ENCODE data around the gene SGTA.

Gene SGTA

DNA sequence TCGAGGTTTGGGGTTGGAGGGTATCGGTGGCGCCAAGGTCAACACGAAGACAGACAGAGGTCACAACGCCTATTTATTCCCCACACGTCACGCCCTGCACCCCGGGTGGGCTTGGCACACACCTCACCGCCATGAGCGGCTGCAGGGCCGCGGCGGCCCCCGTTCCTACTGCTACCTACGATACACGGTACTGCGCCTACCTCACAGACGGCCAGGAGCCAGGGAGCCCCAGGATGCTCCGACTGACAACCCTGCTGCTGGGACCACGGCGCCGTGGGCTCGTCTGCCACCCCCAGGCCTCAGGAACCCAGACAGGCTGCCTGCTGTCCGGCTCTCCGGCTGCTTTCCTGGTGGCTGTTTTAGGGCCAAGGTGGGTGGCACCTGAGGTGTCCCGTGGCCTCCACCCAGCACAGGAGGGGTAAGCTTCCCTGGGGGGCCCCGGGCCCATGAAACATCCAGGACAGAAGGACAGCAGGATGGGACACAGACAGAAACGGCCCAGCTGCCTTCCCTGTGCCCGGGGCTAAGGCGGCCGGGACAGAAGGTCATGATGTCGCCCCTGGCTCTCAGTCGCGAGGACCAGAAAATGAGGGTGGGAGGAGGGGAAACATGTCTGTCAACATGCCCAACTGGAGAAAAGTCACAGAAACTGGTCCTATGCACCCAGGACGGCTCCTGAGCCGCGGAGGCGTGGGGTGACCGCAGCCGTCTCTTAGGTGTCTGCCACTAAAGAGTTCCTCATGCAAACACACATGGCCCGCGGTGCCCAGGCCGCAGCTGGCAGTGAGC lies 28.2 kb downstream of the SGTA start:
- DNase-seq (ENCODE audit: low read depth) = no peak

DNA sequence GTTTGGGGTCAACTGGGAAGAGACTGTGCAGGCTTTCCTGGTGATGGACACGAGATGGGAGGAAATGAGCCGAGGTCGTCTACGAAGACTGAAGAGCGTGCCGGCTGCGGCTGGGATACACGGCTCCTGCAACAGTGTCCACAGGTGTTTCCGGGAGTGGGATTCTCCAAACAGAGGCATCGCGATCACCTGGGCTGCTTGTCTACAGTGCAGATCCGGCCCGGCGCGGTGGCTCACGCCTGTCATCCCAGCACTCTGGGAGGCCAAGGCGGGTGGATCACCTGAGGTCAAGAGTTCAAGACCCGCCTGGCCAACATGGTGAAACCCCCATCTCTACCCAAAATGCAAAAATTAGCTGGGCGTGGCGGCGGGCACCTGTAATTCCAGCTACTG lies 31.6 kb downstream of the SGTA start:
- no peak for DNase-seq (ENCODE audit: low read depth)

DNA sequence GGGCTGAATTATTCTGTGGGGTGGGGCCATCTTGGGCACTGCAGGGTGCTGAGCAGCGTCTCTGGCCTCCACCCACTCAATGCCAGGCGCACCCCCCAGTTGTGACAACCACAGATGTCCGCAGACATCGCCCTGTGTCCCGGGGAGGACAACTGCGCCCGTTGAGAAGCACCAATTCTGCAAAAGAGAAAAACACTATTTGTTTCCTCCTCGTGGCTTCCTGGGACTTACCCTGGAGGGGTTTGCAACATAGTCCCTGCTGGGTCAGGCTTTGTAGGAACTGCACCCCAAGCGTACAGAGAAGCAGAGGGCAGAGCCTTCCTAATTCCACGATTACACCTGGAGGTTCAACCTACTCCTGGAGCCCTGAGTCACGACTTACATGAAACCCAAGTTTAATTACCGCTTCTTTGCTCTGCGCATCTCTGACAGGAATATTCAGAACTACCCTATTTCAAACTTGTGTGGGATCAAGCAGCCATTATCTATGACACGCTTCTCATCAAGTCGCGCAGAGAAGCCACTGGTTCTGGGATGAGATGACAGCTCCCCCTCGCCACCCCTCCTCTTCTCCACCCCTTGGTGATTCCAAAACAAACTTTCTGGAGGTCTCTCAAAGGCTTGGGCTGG lies 32.1 kb downstream of the SGTA start:
- DNase-seq (ENCODE audit: low read depth) = no peak

DNA sequence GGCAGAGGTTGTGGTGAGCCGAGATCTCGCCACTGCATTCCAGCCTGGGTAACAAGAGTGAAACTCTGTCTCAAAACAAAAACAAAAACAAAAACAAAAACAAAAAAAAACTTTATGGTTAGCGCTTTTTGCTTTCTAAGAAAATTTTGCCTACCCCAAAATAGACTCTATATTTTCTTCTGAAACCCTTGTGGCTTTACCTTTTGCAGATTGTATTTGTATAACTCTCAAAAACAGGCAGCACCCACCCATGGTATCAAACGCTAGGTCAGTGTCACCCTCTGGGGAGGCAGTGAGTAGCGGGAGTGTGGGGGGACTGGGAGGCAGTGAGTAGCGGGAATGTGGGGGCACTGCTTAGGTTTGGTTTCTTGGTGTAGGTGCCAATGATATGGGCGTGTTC lies 35.7 kb downstream of the SGTA start:
- no peak for DNase-seq (ENCODE audit: low read depth)

DNA sequence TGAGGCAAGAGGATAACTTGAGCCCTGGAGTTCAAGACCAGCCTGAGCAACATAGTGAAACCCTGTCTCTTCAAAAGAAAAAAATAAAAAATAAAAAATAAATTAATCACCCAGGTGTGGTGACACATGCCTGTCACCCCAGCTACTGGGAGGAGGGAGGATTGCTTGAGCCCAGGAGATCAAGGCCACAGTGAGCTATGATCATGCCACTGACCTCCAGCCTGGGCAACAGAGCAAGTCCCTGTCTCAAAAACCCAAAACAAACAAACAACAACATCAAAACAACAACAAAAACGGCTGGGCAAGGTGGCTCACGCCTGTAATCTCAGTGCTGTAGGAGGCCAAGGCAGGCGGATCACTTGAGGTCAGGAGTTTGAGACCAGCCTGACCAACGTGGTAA lies 39.0 kb downstream of the SGTA start:
- DNase-seq (ENCODE audit: low read depth) = no peak

DNA sequence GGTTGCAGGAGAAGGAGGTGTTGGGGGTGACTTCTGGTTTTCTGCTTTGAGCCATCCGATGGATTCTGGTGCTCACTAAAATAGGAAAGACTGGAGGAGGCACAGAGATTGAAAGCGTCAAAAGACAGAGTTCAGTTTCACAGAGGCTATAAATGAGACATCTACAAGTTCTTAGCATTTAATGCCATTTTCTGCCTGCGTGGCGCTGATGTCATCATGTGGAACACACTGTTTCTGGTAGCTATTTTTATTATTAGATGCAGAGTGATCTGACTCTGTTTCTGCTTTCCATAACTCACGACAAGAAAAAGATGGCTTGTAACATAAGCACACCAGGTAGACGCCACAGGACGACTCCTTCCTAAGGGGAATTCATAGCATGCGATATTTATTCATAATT lies 40.0 kb downstream of the SGTA start:
- DNase-seq (ENCODE audit: low read depth) = no peak

DNA sequence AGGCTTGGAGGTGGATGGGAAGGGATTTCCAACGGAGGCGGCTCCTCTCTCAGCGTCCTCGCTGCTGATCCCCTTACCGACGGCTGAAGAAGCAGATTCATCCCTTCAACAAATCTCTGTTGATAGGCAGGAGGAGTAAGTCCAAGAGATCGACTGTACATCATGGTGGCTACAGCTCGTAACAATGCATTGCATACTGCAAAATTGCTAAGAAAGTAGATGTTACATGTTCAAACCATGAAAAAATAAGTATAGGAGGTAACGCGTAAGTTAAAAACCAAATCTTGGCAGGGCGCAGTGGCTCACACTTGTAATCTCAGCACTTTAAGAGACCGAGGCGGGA lies 42.8 kb downstream of the SGTA start:
- DNase-seq (ENCODE audit: low read depth) = no peak

DNA sequence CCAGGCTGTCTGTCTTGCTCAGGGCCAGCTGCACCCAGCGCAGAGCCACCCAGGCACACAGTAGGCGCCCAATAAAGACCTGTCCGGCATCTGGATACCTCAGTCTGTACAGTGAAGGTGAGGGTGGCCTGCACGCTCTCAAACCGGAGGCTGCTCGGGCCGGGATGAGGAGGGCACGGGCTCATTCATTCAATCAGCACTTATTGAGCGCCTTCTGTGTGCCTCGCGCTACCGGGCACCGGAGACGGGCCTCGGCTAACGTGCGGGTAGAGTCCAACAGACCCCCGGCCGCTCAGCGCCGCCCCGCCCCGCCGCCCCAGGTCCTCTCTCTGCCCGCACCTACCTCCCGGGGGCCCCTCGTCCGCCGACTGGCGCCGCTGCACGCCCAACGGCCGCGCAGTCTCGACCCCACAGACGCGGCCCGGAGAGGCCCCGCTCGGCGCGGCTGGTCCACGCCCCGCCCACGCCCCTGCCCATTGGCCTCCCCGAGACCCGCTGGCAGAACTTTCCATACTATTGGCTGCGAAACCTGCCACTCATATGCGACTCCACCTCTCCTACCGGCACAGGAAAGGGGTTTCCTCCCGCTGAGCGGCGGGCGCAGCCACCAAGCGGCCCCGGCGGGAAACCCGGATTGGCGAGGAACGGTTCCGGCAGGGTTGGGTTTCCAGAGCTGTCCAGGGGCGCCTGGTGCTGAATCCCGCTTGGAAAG lies 43.3 kb downstream of the SGTA start, which contains the start of gene SLC39A3:
Gene SLC39A3 (minus strand): TSS at position 416 of the 712 bp plus-strand sequence. CDS start 2,760 bp downstream, outside the sequence.
- peak; percentile 99 for DNase-seq (ENCODE audit: low read depth)

DNA sequence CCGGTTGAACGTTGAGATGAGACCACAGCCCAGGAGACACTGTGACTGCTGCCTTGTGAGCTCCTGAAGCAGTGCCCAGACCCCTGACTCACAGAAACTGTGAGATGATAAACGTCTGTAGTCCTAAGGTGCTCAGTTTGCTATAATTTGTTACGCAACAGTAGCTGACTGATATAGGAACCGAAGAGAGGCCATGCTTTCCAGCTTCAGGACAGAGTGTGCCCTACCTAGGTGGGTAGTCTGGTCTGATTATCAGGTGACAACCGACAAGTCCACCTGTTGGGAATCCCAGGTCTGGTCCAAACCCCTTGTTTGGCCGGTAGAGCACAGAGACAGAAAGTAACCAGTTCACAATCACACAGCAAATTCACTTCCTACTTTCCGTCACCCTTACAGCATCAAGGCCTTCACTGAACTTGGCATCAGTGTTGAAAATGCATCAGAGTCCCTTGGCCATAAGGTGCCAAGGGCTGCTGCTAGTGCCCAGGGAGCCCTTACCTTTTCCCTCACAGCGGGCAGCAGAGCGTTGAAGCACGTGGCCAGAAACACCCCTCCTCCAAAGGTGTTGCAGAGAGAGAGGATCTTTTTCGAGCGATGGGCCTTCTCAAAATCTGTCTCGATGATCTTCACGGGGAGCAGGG lies 46.4 kb downstream of the SGTA start:
- DNase-seq (ENCODE audit: low read depth) = no peak

DNA sequence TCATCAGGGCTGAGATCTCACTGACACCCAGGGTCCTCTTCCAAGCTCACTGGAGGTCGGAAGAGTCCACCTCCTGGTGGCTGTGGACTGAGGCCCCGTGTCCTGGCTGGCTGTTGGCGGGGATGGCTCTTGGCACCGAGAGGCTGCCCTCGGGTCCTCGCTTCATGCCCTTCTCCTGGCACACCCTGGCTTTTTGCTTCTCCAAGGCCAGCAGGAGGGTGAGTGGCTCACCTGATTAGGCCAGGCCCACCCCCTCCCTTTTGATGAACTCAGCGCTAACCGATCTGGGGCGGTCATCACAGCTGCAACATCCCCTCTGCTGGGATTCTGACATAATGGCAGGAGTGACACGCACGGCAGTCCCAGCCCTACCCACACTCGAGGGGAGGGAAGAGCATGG lies 47.7 kb downstream of the SGTA start:
- no peak for DNase-seq (ENCODE audit: low read depth)

DNA sequence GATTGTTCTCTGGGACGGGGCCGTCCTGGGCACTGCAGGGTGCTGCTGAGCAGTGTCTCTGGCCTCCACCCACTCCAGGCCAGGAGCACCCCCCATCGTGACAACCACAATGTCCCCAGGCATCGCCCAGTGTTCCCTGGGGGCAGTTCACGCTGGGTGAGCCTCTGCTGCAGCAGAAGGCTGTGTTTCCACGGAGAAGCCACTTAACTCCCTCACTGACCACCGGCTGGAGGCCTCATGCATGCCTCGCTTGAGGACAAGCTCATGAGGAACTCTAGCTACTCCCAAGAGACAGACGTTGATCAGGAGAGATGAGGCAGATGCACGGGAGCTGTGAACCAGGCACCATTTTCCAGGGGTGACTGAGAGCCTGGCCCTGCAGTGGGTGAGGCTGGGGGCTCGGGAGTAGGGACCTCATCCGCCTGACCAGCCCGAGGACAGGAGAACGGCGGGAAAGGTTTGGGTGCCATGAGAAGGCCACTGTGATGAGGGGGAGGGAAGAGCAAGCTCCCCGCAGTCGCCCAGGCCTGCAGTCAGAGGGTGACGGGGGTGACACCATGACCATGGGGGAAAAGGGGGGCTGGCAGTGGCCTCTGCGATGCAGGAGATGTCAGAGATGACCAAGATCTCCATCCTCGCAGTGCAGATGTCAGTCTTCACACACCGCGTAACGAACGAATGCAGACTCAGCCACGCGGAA lies 48.3 kb downstream of the SGTA start:
- DNase-seq (ENCODE audit: low read depth) = no peak

DNA sequence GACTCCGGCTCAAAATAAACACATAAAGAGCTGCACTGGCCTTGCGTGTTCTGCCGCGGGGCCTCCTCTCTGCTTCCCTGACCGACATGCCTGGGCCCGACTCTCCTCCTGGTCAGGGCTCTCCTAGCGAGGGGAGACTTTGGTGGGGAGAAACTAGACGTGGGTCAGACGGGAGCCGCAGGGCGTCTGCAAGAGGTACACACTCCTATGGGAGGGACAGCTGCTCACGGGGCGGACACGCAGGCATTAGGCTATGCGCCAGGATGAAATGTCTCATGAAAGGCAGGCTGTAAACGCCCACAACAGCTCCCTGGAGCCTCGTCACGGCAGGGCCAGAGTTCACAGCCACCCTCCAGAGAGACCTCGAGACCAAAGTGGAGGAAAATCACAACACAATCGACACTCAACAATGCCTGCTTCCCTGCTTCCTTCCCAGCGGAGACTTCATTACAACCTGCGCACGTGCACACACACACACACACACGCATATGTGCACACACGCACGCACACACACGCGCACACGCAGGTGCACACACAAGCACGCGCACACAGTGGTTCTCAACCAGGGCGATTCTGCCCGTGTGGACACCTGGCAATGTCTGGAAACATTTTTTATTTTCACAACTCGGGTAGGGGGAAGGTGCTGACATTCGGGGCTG lies 49.0 kb downstream of the SGTA start:
- DNase-seq (ENCODE audit: low read depth) = no peak

DNA sequence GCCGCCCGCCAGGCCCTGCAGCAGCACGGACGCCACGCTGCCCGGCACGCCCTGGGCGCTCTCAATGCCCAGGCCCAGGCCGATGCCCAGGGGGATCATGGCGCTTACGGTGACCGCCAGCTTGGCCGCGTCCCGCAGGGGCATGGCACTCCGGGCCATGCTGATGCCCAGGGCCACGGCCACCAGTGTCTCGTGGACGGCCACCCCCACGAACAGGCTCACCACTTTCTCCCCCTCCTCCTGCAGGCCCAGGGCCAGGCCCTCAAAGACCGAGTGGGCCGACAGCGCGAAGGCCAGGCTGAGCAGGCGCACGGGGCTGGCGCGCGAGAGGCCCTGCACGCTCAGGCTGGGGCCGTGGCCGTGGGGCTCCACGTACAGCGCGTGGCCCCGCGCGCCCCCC lies 50.2 kb downstream of the SGTA start:
- DNase-seq (ENCODE audit: low read depth) = no peak

DNA sequence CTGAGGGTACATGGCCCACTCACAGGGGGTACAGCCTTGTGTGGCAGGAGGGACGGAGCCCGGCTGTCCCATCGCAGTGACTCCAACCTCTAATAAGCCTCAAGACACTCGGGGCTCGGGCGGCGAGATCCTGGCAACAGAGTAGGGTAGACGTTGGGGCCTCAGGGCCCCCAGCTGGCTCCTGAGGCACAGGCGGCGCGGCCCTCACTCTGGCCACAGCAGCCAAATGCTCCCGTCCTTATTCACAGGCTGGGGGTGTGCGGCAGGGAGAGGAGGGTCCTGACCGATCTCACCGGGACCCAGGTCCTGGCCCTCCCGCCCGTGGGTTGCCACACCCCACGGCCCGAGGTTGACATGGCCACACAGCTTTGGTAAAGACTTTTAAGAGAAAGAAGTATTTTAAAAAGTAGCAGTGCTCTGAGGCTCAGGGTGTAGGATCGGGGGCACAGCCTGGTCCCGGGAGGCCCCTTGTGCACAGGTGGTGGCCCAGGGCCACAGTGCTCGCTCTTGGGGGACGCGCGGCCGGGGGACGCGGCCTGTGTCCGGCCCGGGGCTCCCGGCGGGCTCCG lies 50.8 kb downstream of the SGTA start:
- DNase-seq (ENCODE audit: low read depth) = no peak

DNA sequence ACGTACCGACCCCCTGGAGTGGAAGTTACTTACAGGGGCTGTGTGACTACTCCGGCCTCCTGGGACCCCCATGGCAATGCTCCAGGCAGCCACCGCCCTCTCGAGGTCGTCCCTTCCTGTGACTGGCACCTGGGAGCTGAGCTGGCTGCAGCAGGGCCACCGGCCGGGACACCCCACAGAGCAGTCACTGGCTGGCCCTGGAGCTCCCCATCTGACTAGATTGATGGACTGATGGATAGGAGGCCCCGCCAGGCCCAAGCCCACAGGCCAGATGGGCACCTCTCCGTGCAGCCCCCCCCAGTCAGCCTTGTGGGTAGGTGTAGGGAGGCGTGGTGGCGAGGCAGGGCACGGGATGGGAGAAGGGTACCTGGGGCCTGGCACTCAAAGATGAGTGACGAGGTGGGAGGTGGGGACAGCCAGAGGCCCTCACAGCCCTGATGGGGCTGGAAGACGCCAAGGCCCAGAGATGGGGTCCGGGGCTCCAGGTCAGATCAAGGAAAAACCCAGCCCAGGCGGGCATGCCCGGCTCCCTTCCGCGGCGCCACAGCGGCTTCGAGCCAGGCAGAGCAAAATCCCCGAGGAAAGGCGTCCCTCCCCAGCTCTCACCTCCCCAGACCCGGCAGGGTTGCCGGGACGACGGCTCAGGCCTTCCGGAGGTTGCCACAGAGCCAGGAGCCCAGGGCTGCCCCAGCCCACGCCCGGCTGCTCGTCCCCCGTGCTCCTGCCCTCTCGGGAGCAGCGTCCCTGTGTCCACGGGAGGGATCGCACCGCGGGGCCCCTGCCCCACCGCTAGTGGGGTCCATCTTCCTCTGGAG lies 51.7 kb downstream of the SGTA start:
- DNase-seq (ENCODE audit: low read depth) = no peak

DNA sequence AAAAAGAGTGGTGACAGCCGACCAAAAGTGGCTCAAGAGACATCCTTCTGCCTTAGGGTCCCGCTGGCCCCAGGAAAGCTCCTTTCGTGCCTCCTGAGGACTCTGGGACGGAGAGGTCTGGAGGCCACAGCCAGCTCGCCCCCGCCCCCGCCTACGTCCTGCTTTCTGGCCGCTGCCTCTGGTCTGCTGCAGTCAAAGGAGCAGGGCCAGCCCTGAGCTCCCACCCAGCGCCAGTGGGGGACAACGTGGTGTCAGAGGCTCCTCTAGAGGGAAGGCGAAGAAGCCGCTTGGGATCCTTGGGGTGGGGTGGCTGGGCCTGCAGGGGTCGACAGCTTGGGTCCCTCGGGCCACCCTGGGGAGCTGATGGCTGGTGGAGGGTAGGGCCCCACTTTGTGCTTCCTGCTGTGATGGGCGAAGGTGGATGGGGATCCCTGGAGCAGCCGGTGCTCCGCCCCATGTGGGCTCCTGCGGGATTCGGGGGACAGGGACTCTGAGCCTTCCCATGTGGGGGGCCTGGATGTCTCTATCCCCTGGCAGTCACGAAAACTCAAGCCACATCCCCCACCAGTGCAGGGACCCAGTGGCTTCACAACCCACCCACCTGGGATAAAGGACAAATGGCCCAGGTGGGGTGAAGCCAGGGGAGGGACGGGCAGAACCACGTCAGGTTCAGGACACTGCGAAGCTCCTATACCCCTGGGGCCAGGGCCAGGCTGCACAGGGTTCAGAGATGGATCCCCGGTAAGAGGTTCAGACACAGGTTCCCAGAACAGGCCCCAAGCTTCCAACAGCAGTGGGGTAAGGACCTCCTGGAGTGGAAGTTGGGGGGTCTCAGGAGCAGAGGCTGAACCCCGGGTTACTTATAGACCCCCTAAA lies 52.9 kb downstream of the SGTA start:
- no peak for DNase-seq (ENCODE audit: low read depth)

DNA sequence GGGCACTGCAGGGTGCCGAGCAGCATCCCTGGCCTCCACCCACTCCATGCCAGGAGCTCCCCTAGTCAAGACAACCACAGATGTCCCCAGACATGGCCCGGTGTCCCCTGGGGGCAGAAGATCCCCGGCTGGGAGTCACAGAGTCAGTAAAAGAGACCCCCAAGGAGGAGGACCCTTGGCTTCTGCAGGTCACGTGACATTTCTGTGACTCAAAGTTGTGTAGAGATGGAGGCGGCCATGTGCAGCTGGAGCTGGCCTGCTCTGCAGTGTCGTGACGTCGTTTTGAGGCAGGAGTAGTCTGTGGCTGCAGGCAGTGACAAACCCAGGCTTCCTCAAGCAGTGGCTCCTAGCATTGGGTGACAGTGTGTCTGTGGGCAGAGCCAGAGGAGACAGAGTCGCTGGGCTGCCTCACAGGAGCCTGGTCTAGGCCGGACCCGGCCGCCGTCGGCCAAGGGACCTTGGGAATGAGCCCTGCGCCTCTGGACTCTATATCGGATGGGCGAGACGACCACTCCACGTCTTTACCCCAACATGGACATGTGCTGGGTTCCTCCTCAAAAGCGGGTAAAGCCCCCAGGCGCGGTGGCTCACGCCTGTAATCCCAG lies 54.2 kb downstream of the SGTA start:
- no peak for DNase-seq (ENCODE audit: low read depth)

DNA sequence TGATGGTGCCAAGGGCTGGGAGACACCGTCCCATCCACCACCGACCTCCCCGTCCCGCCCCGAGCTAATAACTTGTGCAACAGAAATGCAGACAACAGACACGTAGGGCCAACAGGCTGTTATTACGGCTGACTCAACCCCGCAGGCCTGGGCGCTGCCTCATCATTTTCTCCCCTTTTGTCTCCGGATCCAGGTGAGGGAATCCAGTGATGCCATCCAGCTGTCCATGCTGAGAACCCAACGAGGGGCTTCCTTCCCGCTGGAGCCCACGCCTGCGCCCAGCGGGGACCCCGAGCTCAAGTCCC lies 55.5 kb downstream of the SGTA start:
- DNase-seq (ENCODE audit: low read depth) = no peak

Data from T follicular helper cell (primary cell).